Amniotic stem cell (primary cell): Measurements from ENCODE around the gene BPGM.

Experiments
- DNase-seq: peaks from one replicate; lab custom pipeline; 2025; lab: John Stamatoyannopoulos, UW

Gene BPGM

DNA sequence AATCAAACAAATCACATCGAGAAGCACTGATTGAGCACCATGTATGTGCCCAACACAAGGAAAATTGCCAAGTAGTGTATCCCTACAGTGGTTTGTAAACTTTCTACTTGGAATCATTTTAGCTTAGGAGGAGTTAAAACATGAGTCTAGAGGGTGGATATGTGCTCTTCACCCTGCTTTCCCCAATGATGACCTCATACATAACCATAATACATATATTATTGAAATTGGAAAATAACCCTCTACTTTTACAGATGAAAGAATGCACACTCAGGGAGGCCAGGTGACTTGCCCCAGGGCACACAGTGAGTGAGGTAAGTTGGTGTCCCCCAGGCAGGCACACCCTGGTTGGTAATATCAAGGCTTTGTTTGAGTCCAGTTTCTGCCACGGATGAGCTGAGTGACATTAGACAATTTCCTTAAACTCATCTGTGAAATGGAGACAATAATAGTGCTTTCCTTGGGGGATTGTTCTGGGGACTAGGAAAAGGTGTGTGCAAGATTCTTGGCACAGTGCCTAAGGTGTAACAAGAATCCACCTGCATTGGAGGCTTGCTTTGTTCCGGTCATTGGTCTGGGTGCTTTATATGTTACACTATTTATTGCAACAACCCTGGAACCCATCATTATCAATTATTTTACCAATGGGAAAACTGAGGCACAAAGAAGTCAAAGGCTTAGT is 50.7 kb downstream of the BPGM start:
- no peak for DNase-seq

DNA sequence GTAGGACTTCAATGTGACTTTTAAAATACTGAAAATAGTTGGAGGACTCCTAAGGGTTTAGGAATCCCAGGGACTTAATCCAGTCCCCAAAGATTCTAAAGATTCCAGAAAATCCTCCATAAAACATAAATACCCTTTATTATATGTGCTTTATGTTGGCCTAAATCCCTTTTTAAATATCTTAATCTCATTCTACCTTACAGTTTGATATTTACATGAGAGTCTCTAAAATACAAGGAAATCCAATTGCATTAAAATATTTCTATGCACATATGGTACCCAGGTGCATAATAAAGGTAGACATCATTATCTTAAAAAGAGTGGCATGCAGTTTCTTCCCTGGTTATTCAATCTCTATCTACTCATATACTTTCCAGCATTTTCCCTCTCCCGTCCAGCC is 51.8 kb downstream of the BPGM start:
- DNase-seq: no peak

DNA sequence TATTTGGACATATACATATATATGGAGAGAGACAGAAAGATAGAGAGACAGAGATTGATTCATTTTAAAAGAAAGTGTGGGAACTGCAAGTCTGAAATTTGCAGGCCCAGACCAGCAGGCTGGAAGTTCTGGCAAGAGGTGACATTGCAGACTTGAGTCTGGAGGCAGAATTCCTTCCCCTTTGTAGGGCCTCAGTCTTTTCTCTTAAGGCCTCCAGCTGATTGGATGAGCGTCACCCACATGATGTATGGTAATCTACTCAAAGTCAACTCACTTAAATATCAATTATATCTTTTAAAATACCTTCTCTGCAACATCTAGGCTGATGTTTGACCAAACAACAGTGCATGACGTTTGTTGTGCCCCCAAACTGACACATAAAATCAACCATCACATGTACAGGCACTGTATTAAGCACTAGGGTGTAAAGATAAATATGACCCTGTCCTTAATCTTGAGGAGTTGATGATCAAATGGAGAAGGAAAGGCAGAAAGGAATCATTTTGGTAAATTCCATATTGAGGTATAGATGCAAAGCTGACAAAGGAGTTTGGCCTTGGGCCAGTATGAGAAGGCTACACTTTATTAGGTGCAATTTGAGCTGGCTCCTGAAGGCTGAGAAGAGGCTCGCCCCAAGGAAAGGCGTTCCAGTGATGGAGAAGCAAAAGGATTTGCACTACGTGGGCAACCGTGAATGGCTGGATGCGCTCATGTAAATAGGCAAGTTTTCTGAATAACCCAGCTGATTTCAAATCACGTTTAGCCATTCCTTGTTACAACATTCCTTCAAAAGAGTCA is 52.6 kb downstream of the BPGM start:
- no peak for DNase-seq

DNA sequence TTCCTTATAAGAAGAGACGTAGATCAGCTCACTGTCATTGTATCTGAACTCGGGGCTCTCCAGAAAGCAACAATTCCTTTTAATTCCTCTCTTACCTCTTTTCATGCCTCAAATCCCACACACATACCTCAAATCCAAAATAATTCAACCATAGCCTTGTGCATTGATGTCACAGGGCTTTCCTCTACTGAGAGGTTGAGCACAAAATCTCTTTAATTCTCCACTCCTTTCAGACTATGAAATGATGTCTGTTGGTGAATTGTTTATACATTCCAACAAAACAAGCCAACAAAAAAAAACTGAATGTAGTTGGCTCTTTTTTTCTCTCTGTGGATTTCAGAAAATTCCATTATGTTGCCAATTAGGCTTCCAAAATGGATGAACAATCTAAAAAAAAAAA is 53.2 kb downstream of the BPGM start:
- no peak for DNase-seq

DNA sequence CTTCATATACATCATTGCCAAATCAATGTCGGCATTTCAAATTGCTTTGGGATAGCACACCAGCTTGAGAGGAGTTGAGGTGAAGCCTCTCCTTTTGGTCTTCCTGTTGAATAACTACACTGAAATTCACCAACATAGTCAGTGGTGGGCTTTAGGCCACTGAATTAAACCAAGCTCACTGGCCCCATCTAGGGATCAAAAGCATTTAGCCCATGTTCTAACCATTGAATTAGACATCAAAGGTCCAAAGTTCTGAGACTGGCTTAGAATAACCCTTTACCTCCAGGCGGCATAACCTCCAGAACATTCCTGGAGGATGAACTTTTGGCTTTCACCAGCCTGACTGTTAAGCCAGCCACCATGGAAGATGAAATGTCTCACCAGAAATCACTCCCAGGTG is 54.6 kb downstream of the BPGM start:
- DNase-seq: no peak

DNA sequence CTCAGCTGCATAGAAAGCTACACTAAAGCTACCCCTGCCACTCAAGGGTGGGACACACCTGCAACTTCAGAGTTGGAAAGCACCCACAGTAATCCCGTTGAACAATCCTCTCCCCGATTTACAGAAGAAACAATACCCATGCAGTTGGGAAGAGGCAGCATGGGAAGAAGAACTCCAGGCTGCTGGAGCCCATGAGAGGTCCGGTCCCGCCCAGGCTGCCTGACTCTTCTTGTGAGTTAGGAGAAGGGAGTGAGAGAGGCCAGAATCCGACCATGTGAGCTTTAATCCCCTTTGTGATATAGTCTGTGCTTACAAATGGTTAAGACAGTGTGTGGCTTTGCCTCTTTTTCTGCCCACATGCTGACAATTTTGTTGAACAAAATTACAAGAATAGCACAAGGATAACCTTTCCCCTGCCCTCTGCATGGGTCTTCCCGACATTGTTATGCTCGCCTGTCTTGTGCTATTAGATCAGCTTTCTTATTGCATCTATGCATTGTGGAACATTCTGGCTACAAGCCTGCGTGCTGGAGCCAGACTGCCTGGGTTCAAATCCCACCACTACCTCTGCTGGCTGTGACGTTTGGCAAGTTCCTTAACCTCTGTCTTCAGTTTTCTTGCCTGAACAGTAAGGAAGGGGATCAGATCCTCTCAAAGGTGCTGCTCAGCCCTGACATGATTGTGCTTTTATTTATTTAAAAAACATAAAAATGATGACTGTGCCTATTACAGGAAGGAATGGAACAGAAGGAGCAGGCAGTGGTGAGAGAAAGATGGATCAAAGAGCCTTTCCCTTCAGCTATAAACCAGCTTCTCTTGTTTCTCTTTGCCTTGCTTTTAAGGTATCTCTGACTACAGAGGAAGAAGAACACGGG is 56.0 kb downstream of the BPGM start:
- DNase-seq: no peak

DNA sequence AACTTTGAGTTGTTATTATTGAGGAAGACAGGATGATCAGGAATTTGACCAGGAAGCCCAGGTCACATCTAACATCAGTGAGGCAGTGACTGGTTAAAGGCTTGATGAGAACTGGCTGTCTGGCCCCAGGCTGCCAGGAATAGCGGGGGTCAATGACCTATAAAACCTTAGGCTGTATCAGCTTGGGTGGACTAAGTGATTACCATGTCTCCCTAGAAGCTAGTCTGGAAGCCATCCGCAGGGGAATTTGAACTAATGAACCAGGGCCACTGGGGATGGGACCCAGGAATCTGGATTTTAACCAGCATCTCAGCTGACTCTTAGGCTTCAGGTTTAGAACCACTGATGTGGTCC is 56.6 kb downstream of the BPGM start:
- DNase-seq: no peak

DNA sequence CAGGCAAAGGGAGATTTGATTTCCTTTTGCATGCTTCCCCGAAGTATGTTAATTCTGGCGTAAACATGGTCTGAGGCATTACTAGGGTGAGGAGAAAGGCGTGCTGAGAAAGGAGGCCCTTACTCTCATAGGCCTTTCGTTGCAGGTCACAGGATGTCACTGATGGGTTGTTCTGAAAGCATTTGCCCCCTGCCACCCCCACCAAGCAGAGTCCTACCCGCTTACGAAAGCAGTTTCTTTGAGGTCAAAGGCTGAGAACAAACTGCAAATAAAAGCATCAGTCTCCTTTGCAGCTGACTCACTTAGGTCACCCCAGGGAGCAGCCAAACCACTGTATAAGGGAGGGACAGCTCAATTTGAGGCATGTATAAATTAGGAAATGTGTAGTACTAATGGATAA is 57.1 kb downstream of the BPGM start:
- no peak for DNase-seq

DNA sequence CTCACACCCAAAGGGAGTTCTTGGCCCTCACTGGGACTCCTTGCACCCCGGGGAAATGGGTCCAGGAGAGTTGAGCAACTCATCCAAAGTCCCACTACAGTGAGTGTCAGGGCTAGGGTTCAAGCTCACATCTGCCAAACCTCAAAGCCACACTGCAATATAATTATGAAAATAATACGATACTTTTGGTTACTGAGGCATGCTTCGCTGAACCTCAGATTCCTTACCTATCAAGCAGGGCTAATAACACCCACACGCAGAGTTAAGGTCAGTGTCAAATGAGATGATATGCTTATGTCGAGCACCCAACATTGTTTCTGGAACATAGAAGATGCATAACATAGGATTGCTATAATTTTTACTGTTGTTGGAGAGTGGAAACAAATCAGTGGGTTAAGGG is 58.2 kb downstream of the BPGM start:
- DNase-seq: no peak

DNA sequence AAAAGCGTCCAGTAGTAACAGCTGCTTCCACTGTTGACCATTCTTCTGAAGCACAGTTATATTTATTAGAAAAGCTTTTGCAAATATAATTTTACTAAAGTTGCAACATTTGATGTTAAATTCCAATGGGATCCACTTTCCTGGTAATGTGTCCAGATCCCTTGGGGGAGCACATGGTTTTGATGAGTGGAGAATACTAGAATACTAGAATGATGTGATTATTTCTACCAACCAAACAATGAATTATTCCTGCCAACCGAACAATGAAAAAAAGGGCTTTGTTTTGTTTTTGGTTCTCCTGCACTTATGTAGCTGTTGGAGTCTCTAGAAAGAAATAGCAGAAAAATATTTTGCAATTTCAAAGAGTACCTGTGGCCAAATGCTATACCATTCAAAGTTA is 59.1 kb downstream of the BPGM start:
- DNase-seq: no peak

DNA sequence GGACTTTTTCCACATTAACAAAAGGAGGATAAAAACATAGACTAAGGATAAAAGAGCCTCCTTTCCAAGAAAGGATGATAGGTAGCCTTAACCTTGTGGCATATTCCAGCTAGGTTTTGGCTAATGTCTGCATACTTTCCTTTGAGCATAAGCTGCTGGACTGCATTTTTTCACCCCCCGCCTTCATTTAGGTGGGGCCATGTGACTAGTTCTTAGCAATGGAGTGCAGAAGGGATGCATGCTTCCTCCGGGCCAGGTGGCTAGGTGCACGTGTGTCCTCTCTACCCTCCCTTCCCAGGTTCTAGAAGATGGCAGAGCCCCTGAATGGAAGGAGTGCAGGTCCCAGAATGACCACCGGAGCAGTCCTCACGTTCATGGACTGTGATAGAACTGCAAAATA is 59.8 kb downstream of the BPGM start:
- no peak for DNase-seq

DNA sequence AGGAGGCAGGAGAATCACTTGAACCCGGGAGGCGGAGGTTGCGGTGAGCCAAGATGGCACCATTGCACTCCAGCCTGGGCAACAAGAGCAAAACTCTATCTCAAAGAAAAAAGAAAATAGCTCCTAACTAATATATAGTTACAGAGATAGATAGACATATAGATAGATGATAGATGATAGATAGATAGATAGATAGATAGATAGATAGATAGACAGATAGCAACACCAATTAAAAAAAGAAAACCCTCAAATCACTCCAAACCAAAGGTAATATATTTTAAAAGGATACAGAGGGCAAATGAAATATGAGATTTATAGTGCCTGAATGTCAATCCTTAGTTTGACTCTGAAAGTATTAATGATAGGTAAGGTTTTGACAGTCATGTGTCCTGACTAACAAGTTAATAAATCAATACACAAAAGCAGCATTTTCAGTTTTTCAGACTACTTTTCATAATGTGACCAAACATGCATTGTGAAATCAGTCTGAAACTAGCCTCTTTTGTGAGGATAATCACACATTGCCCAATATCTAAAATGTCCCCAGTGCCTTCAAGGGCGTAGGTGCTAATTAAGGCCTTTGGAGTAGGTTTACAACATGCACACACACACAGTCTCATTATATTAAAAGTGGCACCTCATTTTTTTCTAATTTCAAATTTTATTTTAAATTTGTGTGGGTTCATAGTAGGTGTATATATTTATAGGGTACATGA is 61.2 kb downstream of the BPGM start:
- no peak for DNase-seq

DNA sequence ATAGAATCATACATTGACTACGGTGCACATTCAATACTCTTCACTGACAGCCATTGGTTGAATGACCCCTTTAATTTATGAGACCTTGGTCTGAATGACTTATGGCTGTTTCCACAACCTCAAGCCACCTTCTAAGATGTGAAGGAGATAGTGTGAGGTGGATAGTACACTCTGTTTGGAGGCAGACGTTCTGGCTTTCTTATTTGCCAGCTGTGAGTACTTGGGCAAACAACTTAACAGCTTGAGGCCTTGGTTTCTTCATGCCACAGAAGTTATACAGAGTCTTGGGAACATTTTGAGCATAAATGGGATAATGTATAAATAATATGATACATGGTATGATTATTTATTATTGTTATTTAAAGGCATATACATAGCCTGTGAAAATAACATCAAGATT is 62.0 kb downstream of the BPGM start:
- DNase-seq: no peak

DNA sequence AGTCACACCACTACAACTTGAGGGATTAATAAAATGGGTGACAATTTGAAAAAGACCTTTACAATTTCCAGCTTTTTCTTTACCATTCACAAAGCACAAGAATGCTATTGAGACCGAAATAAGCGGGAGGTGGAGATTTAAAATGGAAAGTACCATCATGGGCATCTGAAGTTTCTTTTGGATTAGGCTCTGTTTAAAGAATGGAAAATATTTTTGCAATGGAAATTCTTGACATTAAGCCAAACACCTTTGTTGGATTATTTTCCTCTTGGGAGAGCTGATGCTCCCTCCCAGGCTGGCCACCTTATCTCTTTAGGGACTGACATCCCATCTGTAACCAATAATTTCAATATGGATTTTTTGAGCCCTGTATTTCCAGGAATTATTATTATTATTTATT is 62.5 kb downstream of the BPGM start:
- DNase-seq: no peak

DNA sequence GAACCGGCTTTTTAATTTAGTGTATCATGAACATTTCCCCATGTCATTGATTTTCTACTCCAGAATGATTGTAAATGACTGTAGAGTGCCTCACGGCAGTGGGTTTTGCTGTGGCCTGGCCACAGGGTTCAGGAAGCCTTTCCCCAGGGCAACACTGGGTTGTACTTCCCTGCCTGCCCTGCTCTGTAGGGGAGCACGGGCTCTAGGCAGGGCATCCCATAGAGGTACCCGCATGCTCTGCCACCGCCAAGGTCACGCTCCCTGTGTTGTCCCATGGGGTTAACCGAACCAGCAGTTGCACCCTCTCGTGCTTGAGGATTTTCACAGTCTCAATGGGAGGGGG is 63.8 kb downstream of the BPGM start:
- DNase-seq: no peak

DNA sequence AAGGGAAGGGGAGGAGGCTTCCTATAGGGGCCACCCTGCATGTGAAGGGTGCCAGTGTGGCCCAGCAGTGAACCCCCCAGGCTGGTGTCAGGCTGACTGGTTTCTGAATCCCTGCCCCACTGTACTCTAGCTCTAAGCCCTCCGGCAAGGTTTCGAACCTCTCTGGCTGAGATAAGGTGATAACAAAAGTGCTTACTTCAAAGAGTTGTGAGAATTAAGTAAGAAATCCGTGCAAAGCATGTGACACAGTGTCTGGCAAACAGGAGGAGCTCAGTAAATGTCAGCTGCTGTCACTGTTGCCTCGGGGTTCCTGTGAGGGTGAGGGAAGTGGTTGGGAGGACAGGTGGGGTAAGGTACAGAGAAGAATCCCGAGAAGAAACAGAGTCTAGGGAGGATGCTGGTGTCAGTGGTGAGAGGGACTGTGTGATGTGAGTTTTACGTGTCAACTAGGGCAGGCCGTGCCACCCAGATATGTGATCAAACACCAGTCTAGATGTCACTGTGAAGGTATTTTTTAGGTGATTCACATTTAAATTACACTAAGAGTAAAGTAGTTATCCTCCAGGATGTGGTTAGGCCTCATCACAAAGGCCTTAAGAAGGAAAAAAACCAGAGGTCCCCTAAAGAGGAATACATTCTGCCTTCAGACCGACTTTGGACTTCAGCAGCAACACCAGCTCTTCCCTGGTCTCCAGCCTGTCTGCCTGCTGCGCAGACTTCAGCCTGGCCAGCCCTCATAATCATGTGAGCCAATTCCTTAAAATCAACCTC is 64.4 kb downstream of the BPGM start:
- DNase-seq: no peak

DNA sequence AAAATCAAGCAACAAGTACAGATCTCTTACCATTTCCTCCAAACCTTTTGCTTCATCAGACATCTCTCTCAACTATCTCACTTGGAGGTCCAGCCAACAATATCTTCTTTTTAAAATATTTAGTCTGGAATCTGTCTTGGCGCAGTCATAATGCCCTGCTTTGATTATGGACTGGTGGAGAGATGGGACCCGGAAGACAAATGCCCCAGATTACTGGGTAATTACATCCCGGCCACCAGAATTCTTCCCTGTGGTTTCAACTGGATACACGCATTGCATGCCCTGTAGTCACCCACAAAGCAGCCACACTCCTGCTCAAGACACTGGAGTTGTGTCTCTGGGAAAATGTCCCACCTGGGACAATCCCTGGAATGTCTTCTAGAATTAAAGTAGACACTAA is 65.5 kb downstream of the BPGM start:
- DNase-seq: no peak

DNA sequence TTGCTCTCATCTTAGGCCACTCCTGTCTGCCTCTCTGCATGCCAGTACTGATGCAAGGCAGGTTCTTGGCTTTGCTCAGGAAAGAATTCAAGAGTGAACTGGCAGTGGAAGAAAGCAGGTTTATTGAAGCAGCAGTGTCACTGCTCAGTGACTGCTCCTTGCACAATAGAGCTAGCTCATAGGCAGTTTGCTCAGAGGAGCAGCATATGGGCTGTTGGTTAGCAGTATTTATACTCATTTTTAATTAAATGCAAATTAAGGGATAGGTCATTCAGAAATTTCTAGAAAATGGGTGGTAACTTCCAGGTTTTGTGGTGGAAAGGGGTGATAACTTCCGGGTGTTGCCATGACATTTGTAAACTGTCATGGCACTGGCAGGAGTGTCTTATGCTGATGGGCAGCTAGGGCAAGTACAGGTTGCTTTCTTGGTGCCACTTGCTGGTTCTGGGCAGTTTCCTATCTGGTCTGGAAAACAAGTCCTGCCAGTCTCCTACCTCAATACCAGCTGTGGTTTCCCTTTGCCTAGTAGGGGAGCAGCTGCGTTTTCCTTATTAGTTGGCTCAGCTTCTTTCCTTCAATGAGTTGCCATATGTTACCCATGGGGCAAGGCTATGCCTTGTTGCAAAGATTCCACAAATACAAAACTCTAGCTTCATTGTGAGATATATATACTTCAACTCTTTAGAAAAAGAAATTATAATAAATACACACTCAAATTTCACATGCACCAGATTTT is 68.0 kb downstream of the BPGM start:
- DNase-seq: no peak

DNA sequence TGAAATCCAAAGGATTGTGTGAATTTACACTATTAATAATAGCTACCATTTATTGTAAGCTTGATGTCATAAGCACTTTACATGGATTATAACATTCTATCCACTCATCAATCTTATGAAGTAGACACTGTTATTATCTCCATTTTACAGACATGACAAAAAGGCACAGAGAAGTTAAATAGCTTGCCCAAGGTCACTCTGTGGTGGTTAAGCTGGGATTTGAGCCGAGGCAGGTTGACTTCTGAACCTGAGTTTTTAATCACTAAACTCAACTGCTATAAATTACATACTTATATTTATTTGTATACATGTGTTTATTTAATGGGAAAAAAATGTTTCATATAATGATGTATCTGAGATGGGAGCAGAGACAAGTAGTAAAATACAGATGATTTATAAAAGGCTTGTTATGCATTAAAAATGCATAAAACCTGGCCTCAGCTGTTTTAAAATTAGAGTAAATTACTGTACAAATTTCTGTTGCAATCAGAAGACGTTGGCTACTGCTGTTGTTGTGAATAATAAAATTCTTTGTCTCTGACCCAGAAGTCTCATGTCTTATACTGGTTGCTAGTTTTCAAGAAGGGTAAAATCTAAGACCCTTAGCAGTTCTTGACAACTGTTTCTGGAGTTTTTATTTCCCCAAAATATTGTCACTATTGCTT is 71.7 kb downstream of the BPGM start:
- no peak for DNase-seq
